ENCODE results near the gene SEPSECS. TPM values are rescaled to one million over a fixed set of nuclear protein-coding genes. Genes with fewer than 3 reads are reported as not detected.

SEPSECS gene
- total RNA-seq, result 5.4 TPM
- long read RNA-seq, full-length matches to known transcripts, result 3 of 3 reads
- long read RNA-seq, partial matches to known transcripts, result 0 of 3 reads
- long read RNA-seq, other reads (novel, unspliced or antisense), result 0 of 3 reads

- ATAC-seq, result peak; percentile 95
- intact Hi-C loops (cut with DNase I), result loop anchor here (2.0 to 10.0 kb wide), 4 partner anchors 58 to 585 kb away; partner anchors contain the start of genes PI4K2B and ZCCHC4
- DNase-seq (ENCODE audit: missing footprints), result peak; percentile 97
Observed at GRCh38 chr4:25159837-25160713, at the start of gene SEPSECS. TSS of gene SEPSECS (minus strand) at chr4:25160449. CDS start at chr4:25160369, 80 bp downstream.

- intact Hi-C loops (cut with DNase I), result no loop called here
- ATAC-seq (no peak), DNase-seq (ENCODE audit: missing footprints) (no peak)
Observed at GRCh38 chr4:25209702-25210101, 49.5 kb upstream of the SEPSECS start.

- intact Hi-C loops (cut with DNase I), result no loop called here
- no peak for ATAC-seq
- no peak for DNase-seq (ENCODE audit: missing footprints)
Observed at GRCh38 chr4:25207997-25208396, 47.7 kb upstream of the SEPSECS start.

GRCh38 chr4:25198713-25199112 lies 38.5 kb upstream of the SEPSECS start:
- no peak for ATAC-seq
- intact Hi-C loops (cut with DNase I), result no loop called here
- DNase-seq (ENCODE audit: missing footprints), result no peak

- no peak for ATAC-seq
- intact Hi-C loops (cut with DNase I), result no loop called here
- DNase-seq (ENCODE audit: missing footprints), result no peak
Observed at GRCh38 chr4:25190407-25190806, 30.2 kb upstream of the SEPSECS start.

GRCh38 chr4:25184056-25184455 lies 23.8 kb upstream of the SEPSECS start:
- intact Hi-C loops (cut with DNase I), result loop anchor here (5.0 kb wide), 1 partner anchor 183 kb away; no protein-coding TSS in a partner anchor
- DNase-seq (ENCODE audit: missing footprints) (no peak), ATAC-seq (no peak)

GRCh38 chr4:25182937-25183336 lies 22.7 kb upstream of the SEPSECS start:
- intact Hi-C loops (cut with DNase I), result loop anchor here (5.0 kb wide), 1 partner anchor 184 kb away; no protein-coding TSS in a partner anchor
- no peak for ATAC-seq
- no peak for DNase-seq (ENCODE audit: missing footprints)

GRCh38 chr4:25180524-25181131 lies 20.4 kb upstream of the SEPSECS start:
- intact Hi-C loops (cut with DNase I), result loop anchor here (5.0 kb wide), 1 partner anchor 187 kb away; no protein-coding TSS in a partner anchor
- ATAC-seq, result no peak
- DNase-seq (ENCODE audit: missing footprints), result no peak

GRCh38 chr4:25178838-25179261 lies 18.6 kb upstream of the SEPSECS start:
- ATAC-seq (no peak), DNase-seq (ENCODE audit: missing footprints) (no peak)
- intact Hi-C loops (cut with DNase I), result no loop called here

- intact Hi-C loops (cut with DNase I), result no loop called here
- no peak for DNase-seq (ENCODE audit: missing footprints)
- no peak for ATAC-seq
Observed at GRCh38 chr4:25177147-25177546, 16.9 kb upstream of the SEPSECS start.

GRCh38 chr4:25174674-25175073 lies 14.4 kb upstream of the SEPSECS start:
- no peak for DNase-seq (ENCODE audit: missing footprints)
- intact Hi-C loops (cut with DNase I), result no loop called here
- no peak for ATAC-seq

GRCh38 chr4:25172961-25173915 lies 13.0 kb upstream of the SEPSECS start:
- DNase-seq (ENCODE audit: missing footprints), result no peak
- peak; percentile 97 for ATAC-seq
- intact Hi-C loops (cut with DNase I), result no loop called here

GRCh38 chr4:25171201-25171865 lies 11.1 kb upstream of the SEPSECS start:
- intact Hi-C loops (cut with DNase I), result no loop called here
- DNase-seq (ENCODE audit: missing footprints) (no peak), ATAC-seq (no peak)

- intact Hi-C loops (cut with DNase I), result loop anchor here (10.0 kb wide), 1 partner anchor 595 kb away; no protein-coding TSS in a partner anchor
Observed at GRCh38 chr4:25169446-25169845, 9.2 kb upstream of the SEPSECS start.

GRCh38 chr4:25165916-25166315 lies 5.7 kb upstream of the SEPSECS start:
- no peak for ATAC-seq
- intact Hi-C loops (cut with DNase I), result loop anchor here (10.0 kb wide), 1 partner anchor 591 kb away; no protein-coding TSS in a partner anchor

More at GRCh38 chr4:25169446-25169845, 9.2 kb upstream of the SEPSECS start:
- ATAC-seq (no peak), DNase-seq (ENCODE audit: missing footprints) (no peak)

GRCh38 chr4:25163196-25163595 lies 2.9 kb upstream of the SEPSECS start:
- ATAC-seq (no peak), DNase-seq (ENCODE audit: missing footprints) (no peak)
- intact Hi-C loops (cut with DNase I), result loop anchor here (5.0 to 10.0 kb wide), 3 partner anchors 61 to 588 kb away; partner anchors contain the start of gene PI4K2B

More at GRCh38 chr4:25165916-25166315, 5.7 kb upstream of the SEPSECS start:
- DNase-seq (ENCODE audit: missing footprints), result no peak

- DNase-seq (ENCODE audit: missing footprints) (no peak), ATAC-seq (no peak)
- intact Hi-C loops (cut with DNase I), result loop anchor here (5.0 to 10.0 kb wide), 3 partner anchors 60 to 588 kb away; partner anchors contain the start of gene PI4K2B
Observed at GRCh38 chr4:25162566-25162965, 2.3 kb upstream of the SEPSECS start.

GRCh38 chr4:25161593-25161950 lies 1.3 kb upstream of the SEPSECS start:
- ATAC-seq (no peak), DNase-seq (ENCODE audit: missing footprints) (no peak)
- intact Hi-C loops (cut with DNase I), result loop anchor here (2.0 to 10.0 kb wide), 4 partner anchors 59 to 587 kb away; partner anchors contain the start of genes PI4K2B and ZCCHC4
